ENCODE data around the gene HOXC10. TPM values are rescaled to one million over a fixed set of nuclear protein-coding genes. Genes with fewer than 3 reads are reported as not detected.

HOXC10 gene
- total and polyA plus RNA-seq, 2 of the 8 experiments (the other 6 are each of a cell fraction or from before 2014, with no cell fraction given) = not detected

- no peak overlapping the region for H2BK15ac ChIP-seq (ENCODE audit: low read length)
- peaks cover 0 to 2% (median 0%) of the 10 kb centered on the region in 4 experiments; a peak in 1 of 8 replicates for H3K36me3 ChIP-seq (ENCODE audit: control insufficient read depth in 2 of 4, insufficient read depth in 4 of 4, low read length in 3 of 4)
- POLR2A ChIA-PET (ENCODE audit: partially characterized antibody) = interaction anchor here (0.9 kb wide), 2 partner anchors 15 to 20 kb away, joined by 3 read pairs; no protein-coding TSS in a partner anchor
- H2BK5ac ChIP-seq (ENCODE audit: low read depth, low read length) = no peak overlapping the region
- H3K9ac ChIP-seq (replicated peaks in 1 of 4; ENCODE audit: extremely low read depth in 1 of 4, low read depth in 3 of 4, low read length in 3 of 4) = no peak overlapping the region
- peaks cover 2% of the 10 kb centered on the region; the same call in 1 of the 2 replicates for H3K23me2 ChIP-seq (ENCODE audit: low read depth, low read length)
- H3K4me3 ChIP-seq (ENCODE audit: extremely low read depth in 1 of 4, insufficient read depth in 2 of 4, low read depth in 3 of 4, low read length in 4 of 4) = no peak overlapping the region
- no peaks in the 10 kb centered on the region for H3K79me2 ChIP-seq (ENCODE audit: control insufficient read depth in 1 of 2, insufficient read depth in 2 of 2, low read length in 2 of 2)
- H3K79me1 ChIP-seq (ENCODE audit: low read depth, low read length) = no peaks in the 10 kb centered on the region
- H4K91ac ChIP-seq (replicated peaks; ENCODE audit: insufficient read length, low read length) = no peak overlapping the region
- H3K4me2 ChIP-seq (ENCODE audit: insufficient read depth in 1 of 2, low read depth in 2 of 2, low read length in 2 of 2) = no peak overlapping the region
- FAIRE-seq (no peak), DNase-seq (ENCODE audit: low read depth in 1 of 2, low spot score in 2 of 2) (no peak)
- H3K18ac ChIP-seq (ENCODE audit: extremely low read depth, low read length) = no peak overlapping the region
- no peak overlapping the region for H3K4ac ChIP-seq (replicated peaks; ENCODE audit: insufficient read length, low read depth, low read length)
- no peak overlapping the region for H4K5ac ChIP-seq (ENCODE audit: insufficient read length, low read depth, low read length)
- H4K20me1 ChIP-seq (replicated peaks in 1 of 2; ENCODE audit: control insufficient read depth in 1 of 2, insufficient read depth in 2 of 2, low read length in 2 of 2) = peaks cover 3 to 34% of the 10 kb centered on the region in 2 experiments
- H3K23ac ChIP-seq (ENCODE audit: insufficient read length) = no peak overlapping the region
- no peak overlapping the region for H3K14ac ChIP-seq (ENCODE audit: insufficient read length)
- no peak overlapping the region for H2BK120ac ChIP-seq (replicated peaks; ENCODE audit: low read depth, low read length)
- H2BK12ac ChIP-seq (ENCODE audit: low read depth, low read length) = no peak overlapping the region
- CTCF ChIA-PET (ENCODE audit: partially characterized antibody) = interaction anchor here (1.0 to 11.3 kb wide), 12 partner anchors 10 to 210 kb away, joined by 3 to 172 read pairs (median 29); partner anchors contain the start of genes HOXC10, HOXC5, HOXC6 and SMUG1
- H3K4me1 ChIP-seq (replicated peaks in 1 of 4; ENCODE audit: control insufficient read depth in 3 of 4, insufficient read depth in 4 of 4, low read length in 3 of 4) = peaks cover 0 to 8% (median 2%) of the 10 kb centered on the region in 4 experiments; a peak in 4 of 7 replicates
- 41% methylated on average over 3 of the region's 3 CpGs; no CpG with 5 or more reads in 1 of the 2 experiments for WGBS, 2 experiments (ENCODE audit: extremely low coverage in 1 of 2, insufficient coverage in 1 of 2, insufficient read length in 1 of 2, insufficient replicate concordance in 2 of 2, low coverage in 1 of 2, low lambda C conversion rate in 2 of 2, missing lambda C conversion rate in 1 of 2)
- no peak overlapping the region for H3K56ac ChIP-seq (replicated peaks; ENCODE audit: insufficient read length, low read depth, low read length)
- H3K27ac ChIP-seq (ENCODE audit: low read depth, low read length) = no peak overlapping the region
- H3K27me3 ChIP-seq (replicated peaks in 1 of 4; ENCODE audit: control insufficient read depth in 3 of 4, extremely low read depth in 1 of 4, insufficient read depth in 3 of 4, low read length in 3 of 4) = peaks cover 98 to 100% (median 100%) of the 10 kb centered on the region in 4 experiments
- no peak overlapping the region for H4K8ac ChIP-seq (ENCODE audit: extremely low read depth, insufficient read depth, low read length)
- H2AFZ ChIP-seq (ENCODE audit: low read length) = no peak overlapping the region
- no peak overlapping the region for H2AK5ac ChIP-seq (ENCODE audit: low read depth, low read length)
- no peaks in the 10 kb centered on the region for H3K9me3 ChIP-seq (ENCODE audit: insufficient read depth in 2 of 2, low read depth in 1 of 2, low read length in 1 of 2)
- H2BK20ac ChIP-seq (ENCODE audit: low read length) = no peak overlapping the region
- TF ChIP-seq TEAD4 (IDR thresholded peaks at IDR 0.05; ENCODE audit: low read depth, low read length) = no peak
- no peak for TF ChIP-seq E2F6 (IDR thresholded peaks at IDR 0.05)
- no peak for TF ChIP-seq BRCA1 (IDR thresholded peaks at IDR 0.05; ENCODE audit: low read depth, low read length)
- TF ChIP-seq CEBPB (IDR thresholded peaks at IDR 0.05; ENCODE audit: low read depth, low read length) = no peak
- no peak for TF ChIP-seq POLR2AphosphoS5 (IDR thresholded peaks at IDR 0.05; ENCODE audit: low read depth, low read length)
- TF ChIP-seq HDAC2 (IDR thresholded peaks at IDR 0.05; ENCODE audit: borderline replicate concordance in 1 of 2, low read depth in 2 of 2, low read length in 2 of 2) = no peak
- no peak for TF ChIP-seq SIN3A (conservative IDR thresholded peaks at IDR 0.05 in 1 of 2, IDR thresholded peaks at IDR 0.05 in 1 of 2; ENCODE audit: low read depth in 1 of 2, low read length in 2 of 2)
- TF ChIP-seq RNF2 (IDR thresholded peaks at IDR 0.05; ENCODE audit: borderline replicate concordance, low read depth, low read length, missing control alignments, poor library complexity, severe bottlenecking) = no peak
Measured at GRCh38 chr12:54003625-54004024, 18.7 kb downstream of the HOXC10 start.
